GM21526 (cell line): ENCODE data around the gene STXBP2.
"Not testable (repeated sequence)": the region's sequence is repeated elsewhere in the genome, so short reads cannot be mapped to it uniquely, and the experiment has no call there.

Experiments
- ATAC-seq: cut with Tn5 transposase; IDR thresholded peaks from one replicate; pipeline ENCODE4 v1.9.1; 2021; ENCODE audit warnings: moderate library complexity; ENCODE audit not compliant: unreplicated experiment, low FRiP score

Gene STXBP2

DNA sequence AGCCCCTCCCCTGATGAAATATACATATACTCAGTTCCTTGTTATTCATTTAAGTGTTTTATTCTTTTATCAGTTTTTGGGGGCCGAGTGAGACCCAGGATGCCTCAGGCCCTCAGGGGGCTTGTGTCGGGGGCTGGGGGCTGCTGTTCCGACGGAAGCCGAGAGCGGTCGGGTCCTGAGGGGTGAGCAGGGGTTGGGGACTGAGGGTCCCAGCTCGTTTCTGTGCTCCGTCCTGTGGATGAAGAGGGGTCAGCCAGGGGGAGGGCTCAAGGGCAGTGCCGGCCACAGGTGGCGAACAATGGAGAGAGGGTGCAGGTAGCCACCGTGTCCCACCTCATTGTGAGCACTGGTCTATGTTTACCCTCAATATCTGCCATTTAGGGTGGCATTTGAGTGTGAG, 5.3 kb upstream of the STXBP2 start:
- no peak for ATAC-seq

DNA sequence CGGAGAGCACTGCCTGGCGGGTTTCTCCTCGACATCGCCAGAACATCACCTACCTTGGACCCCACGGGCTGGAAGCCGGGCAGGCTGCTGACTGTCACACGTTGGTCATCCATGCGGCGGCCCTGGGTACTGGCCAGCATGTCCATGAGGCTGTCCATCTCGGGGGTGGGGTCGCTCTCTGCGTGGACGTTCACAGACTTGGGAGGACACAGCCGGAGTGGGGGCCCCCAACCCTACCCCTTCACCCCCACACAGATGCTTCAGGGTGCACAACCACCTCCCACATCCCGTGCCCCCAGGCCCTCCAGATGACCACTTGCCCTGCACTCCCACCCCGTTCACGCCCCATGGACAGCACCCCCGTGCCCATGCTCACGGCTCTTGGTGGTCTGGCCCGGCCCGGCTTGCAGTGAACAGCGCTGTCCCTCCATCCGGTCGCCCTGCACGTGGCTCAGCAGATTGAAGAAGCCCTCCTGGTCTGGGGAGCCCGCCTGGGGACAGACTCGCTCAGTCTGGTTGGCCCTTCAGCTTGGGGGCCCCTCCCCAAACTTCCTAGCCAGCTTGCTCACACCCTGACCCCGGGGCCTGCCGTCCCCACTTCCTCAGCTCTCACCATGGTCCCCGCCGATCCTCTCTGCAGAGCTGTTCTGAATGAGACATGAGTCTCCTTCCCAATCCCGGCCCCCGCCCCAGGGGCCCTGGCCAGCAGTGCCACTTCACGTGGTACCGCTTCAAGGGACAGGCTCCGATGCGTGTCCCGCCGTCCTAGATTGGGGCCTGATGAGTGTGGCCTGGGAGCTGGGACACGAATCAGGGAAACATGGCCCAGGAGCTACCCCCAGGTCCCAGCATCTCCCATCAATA, 4.3 kb upstream of the STXBP2 start:
- no peak for ATAC-seq

DNA sequence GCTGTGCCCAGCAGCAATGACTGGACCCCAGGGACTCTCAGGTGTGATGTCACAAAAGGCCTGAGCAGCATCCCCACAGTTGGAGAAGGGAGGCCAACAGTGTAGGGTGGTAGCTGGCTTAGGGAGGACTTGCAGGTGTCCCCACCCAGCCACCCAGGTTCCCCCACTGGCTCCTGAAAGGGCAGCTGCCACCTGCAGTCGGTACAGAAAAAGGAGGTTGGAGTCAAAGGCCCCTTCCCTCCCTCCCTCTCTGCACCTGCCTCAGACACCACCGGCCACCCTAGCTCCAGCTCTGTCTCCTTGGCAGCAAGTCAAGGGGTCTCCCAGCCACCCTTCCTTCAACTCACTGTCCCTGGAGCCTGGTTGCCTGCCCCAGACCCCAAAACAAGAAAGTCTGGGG, 3.2 kb upstream of the STXBP2 start, which contains the start of gene PCP2:
PCP2 (minus strand) TSS at position 22 of the 400 bp plus-strand sequence. CDS start 262 bp downstream, outside the sequence.
- ATAC-seq, result no peak

GRCh38 chr19:7635670-7636069, 1.2 kb upstream of the STXBP2 start:
- no peak for ATAC-seq

DNA sequence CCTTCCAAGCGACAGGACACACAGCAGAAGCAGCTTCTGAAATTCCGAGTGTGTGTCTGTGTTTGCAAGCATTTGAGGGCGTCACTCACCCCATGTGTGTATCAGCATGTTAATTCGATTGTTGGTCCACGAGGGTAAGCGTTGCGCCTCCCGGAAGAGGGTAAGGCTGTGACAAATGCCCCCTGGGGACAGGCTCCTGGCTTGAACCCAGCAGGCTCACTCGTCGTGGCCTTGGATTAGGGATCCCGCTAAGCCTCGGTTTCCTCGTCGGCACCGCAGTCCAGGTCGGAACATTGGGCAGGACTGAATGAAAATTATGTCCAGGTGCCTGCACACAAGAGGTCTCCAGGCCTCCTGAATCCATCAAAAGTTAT, 606 bp upstream of the STXBP2 start:
- no peak for ATAC-seq

GRCh38 chr19:7637374-7638256, 705 bp downstream of the STXBP2 start:
- no peak for ATAC-seq

DNA sequence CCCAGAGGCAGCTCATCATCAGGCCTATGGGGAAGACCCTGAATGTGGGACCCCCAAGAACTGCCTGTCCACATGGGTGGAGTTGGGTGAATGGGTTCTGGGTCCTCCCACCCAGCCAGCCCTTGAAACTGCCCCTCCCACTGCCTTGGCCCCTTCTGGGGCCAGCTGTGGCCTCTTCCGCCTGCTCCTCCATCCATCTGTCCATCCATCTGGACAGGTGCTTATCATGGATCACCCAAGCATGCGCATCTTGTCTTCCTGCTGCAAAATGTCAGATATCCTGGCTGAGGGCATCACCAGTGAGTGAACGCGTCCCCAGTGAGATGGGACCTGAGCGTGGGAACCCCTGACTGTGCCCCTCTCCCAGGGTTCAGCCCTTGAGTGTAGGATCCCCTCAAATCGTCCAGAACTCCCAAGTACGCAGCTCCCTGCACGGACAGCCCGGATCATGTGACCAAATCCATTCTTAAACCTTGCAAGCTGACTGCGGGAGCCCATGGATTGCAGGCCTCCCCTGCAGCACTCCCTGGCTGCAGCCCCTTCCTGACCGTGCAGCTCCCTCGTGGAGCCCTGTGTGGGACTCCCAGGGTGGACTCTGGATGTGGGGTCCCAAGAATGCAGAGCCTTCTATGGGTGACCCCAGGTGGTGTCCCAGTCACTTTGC, 2.0 kb downstream of the STXBP2 start:
- ATAC-seq, result no peak

DNA sequence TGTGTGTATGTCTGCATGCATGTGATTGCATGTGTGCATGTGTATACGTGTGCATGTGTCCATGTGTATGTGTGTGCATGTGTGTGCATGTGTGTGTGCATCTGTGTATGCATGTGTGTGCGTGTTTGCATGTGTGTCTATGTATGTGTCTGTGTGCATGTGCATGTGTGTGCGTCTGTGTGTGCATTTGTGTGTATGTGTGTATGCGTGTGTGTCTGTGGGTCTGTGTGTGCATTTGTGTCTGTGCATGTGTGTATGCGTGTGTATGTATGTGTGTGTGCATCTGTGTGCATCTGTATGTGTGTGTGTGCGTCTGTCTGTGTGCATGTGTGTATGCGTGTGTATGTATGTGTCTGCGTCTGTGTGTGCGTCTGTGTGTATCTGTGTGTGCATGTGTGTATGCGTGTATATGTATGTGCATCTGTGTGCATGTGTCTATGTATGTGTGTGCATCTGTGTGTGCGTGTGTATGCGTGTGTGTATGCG, 3.0 kb downstream of the STXBP2 start:
- ATAC-seq, result no peak

GRCh38 chr19:7640803-7641202, 3.9 kb downstream of the STXBP2 start:
- ATAC-seq, result no peak

DNA sequence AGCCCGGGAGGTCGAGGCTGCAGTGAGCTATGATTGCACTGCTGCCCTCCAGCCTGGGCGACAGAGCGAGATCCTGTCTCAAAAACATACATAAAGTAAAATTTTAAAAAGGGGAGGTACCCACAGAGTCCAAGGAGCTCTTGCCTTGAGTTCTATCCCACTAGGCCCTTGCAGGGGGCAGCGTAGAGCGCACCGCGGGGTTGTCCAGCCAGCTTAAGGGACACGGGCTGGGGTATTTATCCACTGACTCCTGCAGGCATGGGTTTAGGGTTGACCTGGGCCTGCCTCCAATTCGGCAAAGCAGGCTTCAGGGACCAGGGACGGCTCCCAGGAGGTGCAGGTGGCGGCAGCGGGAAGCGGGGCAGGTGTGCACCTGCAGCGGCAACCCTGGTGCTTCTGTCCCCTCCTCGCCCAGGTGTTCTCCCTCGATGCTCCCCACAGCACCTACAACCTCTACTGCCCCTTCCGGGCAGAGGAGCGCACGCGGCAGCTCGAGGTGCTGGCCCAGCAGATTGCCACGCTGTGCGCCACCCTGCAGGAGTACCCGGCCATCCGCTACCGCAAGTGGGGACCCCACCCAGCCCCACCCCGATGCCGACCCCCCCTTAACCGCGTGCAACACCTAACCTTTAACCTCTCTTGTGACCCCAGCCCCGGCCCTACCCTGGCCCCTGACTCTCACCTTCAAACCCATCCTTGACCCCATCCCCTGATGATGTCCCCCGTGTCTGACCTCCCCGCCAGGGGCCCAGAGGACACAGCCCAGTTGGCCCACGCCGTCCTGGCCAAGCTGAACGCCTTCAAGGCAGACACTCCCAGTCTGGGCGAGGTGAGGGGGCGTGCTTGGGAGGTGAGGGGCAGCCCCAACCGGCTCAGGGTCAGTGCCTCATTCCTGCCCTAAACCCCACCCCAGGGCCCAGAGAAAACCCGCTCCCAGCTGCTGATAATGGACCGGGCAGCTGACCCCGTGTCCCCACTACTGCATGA, 4.7 kb downstream of the STXBP2 start:
- ATAC-seq, result no peak

DNA sequence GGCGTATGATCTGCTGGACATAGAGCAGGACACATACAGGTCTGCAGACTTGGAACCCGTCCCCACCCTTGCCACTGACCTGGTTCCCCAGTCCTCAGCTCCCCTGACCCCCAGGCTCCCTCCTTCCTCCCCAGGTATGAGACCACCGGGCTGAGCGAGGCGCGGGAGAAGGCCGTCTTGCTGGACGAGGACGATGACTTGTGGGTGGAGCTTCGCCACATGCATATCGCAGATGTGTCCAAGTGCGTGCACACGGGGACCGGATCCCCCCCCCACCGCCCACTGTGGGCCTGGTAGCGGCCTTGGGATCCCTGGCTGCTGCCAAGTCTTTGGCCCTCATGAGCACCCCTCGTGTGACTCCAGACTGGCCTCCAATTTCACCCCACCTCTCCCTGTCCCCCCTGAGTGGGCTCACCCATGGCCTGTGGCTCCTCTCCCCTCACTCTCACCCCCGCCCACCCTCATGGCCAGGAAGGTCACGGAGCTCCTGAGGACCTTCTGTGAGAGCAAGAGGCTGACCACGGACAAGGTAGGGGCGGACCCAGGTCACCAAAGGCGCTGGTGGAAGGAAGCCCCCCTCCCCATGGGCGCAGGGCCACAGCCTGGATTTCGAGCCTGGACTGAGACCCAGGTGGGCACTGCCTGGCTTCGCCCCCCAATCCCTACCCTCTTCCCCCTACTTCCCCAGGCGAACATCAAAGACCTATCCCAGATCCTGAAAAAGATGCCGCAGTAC, 5.6 kb downstream of the STXBP2 start:
- ATAC-seq, result no peak

- ATAC-seq, result no peak
Observed at GRCh38 chr19:7643031-7643415, 6.1 kb downstream of the STXBP2 start.

DNA sequence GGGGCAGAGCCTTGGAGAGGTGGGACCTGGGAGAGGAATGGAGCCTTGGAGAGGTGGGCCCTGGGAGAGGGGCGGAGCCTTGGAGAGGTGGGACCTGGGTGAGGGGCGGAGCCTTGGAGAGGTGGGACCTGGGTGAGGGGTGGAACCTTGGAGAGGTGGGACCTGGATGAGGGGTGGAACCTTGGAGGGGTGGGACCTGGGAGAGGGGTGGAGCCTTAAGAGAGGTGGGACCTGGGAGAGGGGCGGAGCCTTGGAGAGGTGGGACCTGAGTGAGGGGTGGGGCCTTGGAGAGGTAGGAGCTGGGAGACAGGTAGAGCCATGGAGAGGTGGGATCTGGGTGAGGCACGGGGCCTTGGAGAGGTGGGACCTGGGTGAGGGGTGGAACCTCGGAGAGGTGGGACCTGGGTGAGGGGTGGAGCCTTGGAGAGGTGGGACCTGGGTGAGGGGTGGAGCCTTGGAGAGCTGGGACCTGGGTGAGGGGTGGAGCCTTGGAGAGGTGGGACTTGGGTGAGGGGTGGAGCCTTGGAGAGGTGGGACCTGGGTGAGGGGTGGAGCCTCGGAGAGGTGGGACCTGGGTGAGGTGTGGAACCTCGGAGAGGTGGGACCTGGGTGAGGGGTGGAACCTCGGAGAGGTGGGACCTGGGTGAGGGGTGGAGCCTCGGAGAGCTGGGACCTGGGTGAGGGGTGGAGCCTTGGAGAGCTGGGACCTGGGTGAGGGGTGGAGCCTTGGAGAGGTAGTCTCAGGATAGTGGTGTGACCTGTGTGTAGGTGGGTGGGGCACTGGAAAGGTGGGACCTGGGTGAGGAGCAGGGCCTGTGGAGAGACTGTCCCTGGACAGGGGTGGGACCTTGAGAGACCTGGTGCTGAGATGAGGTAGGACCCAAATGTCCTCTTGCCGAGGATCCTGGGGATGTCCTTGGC, 7.0 kb downstream of the STXBP2 start:
- ATAC-seq, result not testable (repeated sequence)

- ATAC-seq, result no peak
Observed at GRCh38 chr19:7644550-7644877, 7.6 kb downstream of the STXBP2 start.

DNA sequence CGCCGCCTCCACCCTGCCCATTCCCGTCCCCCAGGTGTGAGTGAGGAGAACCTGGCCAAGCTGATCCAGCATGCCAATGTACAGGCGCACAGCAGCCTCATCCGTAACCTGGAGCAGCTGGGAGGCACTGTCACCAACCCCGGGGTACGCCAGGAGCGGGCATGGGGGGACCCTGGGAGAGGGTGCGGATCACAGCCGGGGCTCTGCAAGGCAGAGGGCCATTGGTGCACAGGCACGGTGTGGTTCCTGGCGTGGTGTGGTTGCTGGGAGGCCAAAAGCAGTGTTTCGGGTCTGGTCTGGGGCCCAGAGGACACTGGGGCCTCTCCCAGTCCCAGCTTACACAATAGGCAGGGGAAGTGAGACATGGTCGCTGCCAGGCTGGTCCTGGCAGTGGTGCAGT, 8.3 kb downstream of the STXBP2 start:
- ATAC-seq, result no peak

- ATAC-seq, result no peak
Observed at GRCh38 chr19:7645656-7646425, 8.9 kb downstream of the STXBP2 start.

DNA sequence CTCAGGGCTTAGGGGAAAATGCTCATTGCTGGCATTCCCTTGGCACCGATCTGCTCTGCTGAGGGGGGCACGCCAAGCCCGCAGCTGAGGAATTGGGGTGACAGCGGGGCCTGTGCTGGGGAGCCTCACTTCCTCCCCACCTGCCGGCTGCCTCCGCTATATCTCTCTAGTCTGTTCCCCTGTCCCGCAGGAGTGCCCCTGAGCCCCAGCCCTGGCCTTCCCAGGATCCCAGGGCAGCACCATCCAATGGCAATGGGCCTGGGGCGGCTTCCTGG, 9.5 kb downstream of the STXBP2 start:
- no peak for ATAC-seq

DNA sequence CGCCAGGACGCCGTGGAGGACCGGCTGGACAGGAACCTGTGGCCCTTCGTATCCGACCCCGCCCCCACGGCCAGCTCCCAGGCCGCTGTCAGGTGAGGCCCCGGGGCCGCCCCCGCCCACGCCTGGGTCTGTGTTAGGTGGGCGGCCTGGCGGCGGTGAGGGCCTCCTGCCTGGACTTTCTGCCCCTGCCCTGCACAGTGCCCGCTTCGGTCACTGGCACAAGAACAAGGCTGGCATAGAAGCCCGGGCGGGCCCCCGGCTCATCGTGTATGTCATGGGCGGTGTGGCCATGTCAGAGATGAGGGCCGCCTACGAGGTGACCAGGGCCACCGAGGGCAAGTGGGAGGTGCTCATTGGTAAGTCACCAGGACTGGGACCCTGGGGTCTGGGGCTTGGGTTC, 10.2 kb downstream of the STXBP2 start:
- no peak for ATAC-seq
